GM19240 (cell line): ENCODE data around the gene TMOD2.

Experiments
- DNase-seq: peaks from one replicate; pipeline ENCODE4 v3.0.0; 2011; ENCODE audit warnings: low spot score; ENCODE audit not compliant: insufficient read length

TMOD2 gene

GRCh38 chr15:51750792-51751696, at the start of gene TMOD2:
Gene TMOD2 (plus strand): TSS chr15:51751597. CDS start chr15:51766442, 14,845 bp downstream.
- DNase-seq, result no peak

- no peak for DNase-seq
Observed at GRCh38 chr15:51702710-51703109, 48.7 kb upstream of the TMOD2 start.

DNA sequence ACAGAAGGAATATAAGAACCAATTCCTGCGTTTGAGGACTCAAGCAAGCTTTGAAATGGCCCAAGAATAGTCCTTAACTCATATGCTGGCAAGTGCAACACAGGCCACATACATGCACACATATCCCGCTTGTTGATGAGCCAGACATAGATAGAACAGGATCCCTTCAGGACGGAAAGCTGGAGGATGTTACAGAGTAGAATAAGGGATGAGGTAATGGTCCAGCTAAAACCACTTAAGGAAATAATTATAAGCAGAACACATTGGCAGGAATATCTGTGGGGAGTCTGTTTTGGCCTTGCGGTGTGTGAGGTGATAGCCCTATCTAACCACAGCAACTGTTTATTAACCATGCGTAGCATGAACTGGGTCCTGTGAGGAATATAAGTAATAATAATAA, 45.1 kb upstream of the TMOD2 start:
- DNase-seq, result no peak

GRCh38 chr15:51706926-51707608, 44.3 kb upstream of the TMOD2 start:
- no peak for DNase-seq

- DNase-seq, result no peak
Observed at GRCh38 chr15:51708013-51708412, 43.4 kb upstream of the TMOD2 start.

DNA sequence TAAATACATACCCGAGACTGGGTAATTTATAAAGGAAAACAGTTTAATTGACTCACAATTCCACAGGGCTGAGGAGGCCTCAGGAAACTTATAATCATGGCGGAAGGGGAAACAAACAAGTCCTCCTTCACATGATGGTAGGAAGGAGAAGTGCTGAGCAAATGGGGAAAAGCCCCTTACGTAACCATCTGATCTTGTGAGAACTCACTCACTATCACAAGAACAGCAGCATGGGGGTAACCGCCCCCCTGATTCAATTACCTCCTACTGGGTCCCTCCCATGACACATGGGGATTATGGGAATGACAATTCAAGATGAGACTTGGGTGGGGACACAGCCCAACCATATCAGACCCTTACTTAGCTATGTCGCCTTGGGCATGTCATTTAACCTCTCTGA, 42.4 kb upstream of the TMOD2 start:
- no peak for DNase-seq

- no peak for DNase-seq
Observed at GRCh38 chr15:51714162-51714561, 37.2 kb upstream of the TMOD2 start.

GRCh38 chr15:51714911-51715310, 36.5 kb upstream of the TMOD2 start:
- DNase-seq, result no peak

- no peak for DNase-seq
Observed at GRCh38 chr15:51718219-51718618, 33.2 kb upstream of the TMOD2 start.

GRCh38 chr15:51718746-51719145, 32.7 kb upstream of the TMOD2 start:
- DNase-seq, result no peak

- no peak for DNase-seq
Observed at GRCh38 chr15:51720201-51720995, 31.0 kb upstream of the TMOD2 start.

- no peak for DNase-seq
Observed at GRCh38 chr15:51721199-51721960, 30.0 kb upstream of the TMOD2 start.

GRCh38 chr15:51724199-51724598, 27.2 kb upstream of the TMOD2 start:
- DNase-seq, result no peak

GRCh38 chr15:51724673-51725072, 26.7 kb upstream of the TMOD2 start:
- no peak for DNase-seq

GRCh38 chr15:51726302-51727073, 24.9 kb upstream of the TMOD2 start:
- DNase-seq, result no peak

DNA sequence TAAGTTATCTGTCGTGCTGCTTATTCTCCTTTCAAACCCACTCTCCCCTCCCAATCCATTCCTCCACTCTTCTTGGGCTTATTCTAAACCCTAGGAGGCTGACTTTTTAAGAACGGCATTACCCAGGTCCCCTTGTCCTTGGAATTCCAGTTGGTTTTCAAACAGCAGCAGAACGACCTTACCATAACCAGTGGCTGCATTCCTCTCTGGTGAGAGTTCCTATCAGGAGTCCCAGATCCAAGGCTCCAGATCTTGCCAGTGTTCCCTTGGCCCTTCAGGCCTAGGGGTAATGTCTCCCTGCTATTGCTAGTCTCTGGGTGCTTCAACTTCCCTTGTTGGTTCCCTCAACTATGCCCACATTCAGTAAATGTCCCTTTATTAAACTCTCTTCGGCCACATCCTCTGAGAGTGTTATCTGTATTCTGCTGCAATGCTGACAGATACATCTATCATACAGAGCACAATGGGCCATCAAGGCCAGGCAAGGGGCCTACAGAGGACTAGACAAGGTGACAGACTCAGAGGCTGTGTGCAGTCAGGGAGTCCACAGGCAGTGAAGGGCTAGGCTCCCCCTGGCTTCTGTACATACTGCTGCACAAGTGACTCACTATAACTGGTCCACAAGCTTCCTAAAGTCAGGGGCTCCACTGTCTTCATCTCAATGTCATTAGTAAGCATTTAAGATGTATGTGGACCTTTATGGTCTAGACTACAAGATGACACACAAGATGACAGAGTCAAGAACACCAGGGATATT, 24.1 kb upstream of the TMOD2 start:
- DNase-seq, result no peak

DNA sequence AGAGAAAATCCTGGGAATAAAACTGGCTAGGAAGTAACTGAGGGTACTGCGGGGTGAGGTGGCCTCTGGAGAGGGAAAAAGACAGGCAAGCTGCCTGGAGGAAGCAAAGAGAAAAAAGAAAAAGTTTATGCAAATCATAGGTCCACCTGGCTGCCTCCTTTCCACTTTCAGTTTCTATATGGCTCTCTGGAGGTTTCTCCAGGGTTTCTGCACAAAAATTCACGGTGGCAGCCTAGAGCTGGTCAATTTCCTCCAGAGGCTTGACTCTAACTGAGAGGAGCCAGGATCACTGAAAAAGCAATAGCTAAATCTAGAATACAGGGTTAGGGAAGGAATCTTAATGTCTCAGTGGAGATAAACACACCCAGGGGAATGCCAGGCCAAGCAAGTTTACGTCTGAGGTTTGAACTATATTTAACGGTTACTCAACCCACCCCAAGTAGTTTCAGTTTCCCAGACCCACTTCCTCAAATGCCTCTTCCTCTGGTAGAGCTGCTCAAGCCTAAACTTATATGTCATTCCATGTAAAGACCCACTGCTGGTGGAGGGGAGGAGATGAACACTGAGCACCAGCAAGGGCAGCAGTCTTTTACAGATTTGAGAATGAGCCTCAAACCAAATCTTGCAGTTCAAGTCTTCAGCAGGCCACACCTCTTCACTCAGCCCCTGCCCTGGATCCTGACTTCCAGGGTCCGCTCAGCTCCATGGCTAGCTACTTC, 19.7 kb upstream of the TMOD2 start:
- no peak for DNase-seq

DNA sequence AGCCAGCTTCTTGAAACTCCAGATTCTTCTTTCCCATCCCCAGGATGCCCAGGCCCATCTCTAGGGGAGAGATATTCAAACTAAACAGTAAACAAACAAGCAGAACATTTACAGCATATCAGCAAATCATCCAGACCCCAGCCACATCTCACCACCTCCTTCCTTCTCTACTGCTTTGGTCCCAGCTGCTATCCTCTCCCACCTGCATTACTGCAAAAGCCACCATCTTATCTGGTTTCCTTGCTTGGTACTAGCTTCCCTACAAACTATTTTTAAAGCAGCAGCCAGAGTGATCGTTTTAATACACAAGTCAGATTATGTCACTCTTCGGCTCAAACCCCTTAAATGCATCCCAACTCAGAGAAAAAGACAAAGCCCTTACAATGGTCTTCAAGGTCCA, 18.8 kb upstream of the TMOD2 start:
- no peak for DNase-seq
